Left lung (tissue), 10 donors: Measurements from ENCODE around the gene ECE1. TPM values are rescaled to one million over a fixed set of nuclear protein-coding genes. Genes with fewer than 3 reads are reported as not detected.

ENCODE experiments used
- ATAC-seq: fragments of 200-7000 bp; cut with Tn5 transposase; one replicate; pipeline ENCODE4 v1.9.1; 2020; ENCODE audit warnings: moderate library complexity
- DNase-seq, 4 donors: peaks; one replicate each; pipeline ENCODE4 v3.0.0-alpha.2; 2013 to 2020
- H3K27ac ChIP-seq, 2 donors: fragments of 200-600 bp; sonication (generic) in 1 of 2; one replicate each; pipeline versions ENCODE4 v1.5.0 to v1.8.0; 2020 to 2021
- H3K27me3 ChIP-seq, 2 donors: fragments of 200-600 bp; sonication (generic) in 1 of 2; one replicate each; pipeline versions ENCODE4 v1.5.0 to v1.8.0; 2020 to 2021
- H3K36me3 ChIP-seq, 2 donors: fragments of 200-600 bp; sonication (generic) in 1 of 2; one replicate each; pipeline versions ENCODE4 v1.5.0 to v1.8.0; 2020 to 2021
- H3K4me1 ChIP-seq, 2 donors: fragments of 200-600 bp; one replicate each; pipeline ENCODE4 v1.8.0; 2021
- H3K4me3 ChIP-seq, 2 donors: fragments of 200-600 bp; sonication (generic) in 1 of 2; one replicate each; pipeline versions ENCODE4 v1.5.0 to v1.8.0; 2020 to 2021; ENCODE audit warnings: mild to moderate bottlenecking in 1 of 2
- H3K9me3 ChIP-seq, 2 donors: fragments of 200-600 bp; sonication (generic) in 1 of 2; one replicate each; pipeline versions ENCODE4 v1.5.0 to v1.8.0; 2020 to 2021
- CTCF ChIP-seq, 2 donors: fragments of 200-600 bp; sonication (generic) in 1 of 2; IDR thresholded peaks; one replicate each; pipeline versions ENCODE4 v1.5.0 to v1.8.0; 2021; ENCODE audit warnings: antibody characterized with exemption in 2 of 2
- intact Hi-C, 2 donors: fragments of 100-400 bp; cut with DNase I; formaldehyde crosslinking; loops; one replicate each; pipeline versions ENCODE4 v1.11.2 to v1.14.2; 2022
- polyA plus RNA-seq, 6 donors: library from polyadenylated mRNA; unstranded; fragments of 120-200 nt; gene quantifications; one replicate each; pipeline ENCODE4 v1.2.1, GENCODE V29; 2013; ENCODE audit not compliant: insufficient read length in 6 of 6
- total RNA-seq, 2 donors: library from RNA; stranded (reverse); fragmentation: NEBNext Ultra II Directional; extraction: Animal tissue kit (Norgen Biotek cat#: 25700); gene quantifications; one replicate each; pipeline ENCODE4 v1.2.1, GENCODE V29; 2021
- donor health status: DM: no; HTN: yes; CAD: no.
- donor health status: DM: no; HTN: no; CAD: no.

ECE1 gene
- total and polyA plus RNA-seq, 8 donors: 76.7 to 107 (median 83.3) TPM

GRCh38 chr1:21298981-21299391, 8.7 kb upstream of the ECE1 start:
- H3K4me3 ChIP-seq: no peak overlapping the region
- ATAC-seq (no peak), DNase-seq (no peak)
- TF ChIP-seq CTCF (IDR thresholded peaks at IDR 0.05): no peak
- no peaks in the 10 kb centered on the region for H3K9me3 ChIP-seq
- intact Hi-C loops: no loop called here
- H3K4me1 ChIP-seq: peaks cover 7 to 61% of the 10 kb centered on the region in 2 donors
- peak overlapping the region in 1 of 2 donors; percentile 41 for H3K27ac ChIP-seq
- no peaks in the 10 kb centered on the region for H3K36me3 ChIP-seq
- no peaks in the 10 kb centered on the region for H3K27me3 ChIP-seq

GRCh38 chr1:21297975-21298374, 7.7 kb upstream of the ECE1 start:
- H3K27ac ChIP-seq: no peak overlapping the region
- H3K9me3 ChIP-seq: no peaks in the 10 kb centered on the region
- no peak for TF ChIP-seq CTCF (IDR thresholded peaks at IDR 0.05)
- peaks cover 2 to 64% of the 10 kb centered on the region in 2 donors for H3K4me1 ChIP-seq
- no peak overlapping the region for H3K4me3 ChIP-seq
- intact Hi-C loops: no loop called here
- ATAC-seq: no peak
- H3K27me3 ChIP-seq: no peaks in the 10 kb centered on the region
- no peaks in the 10 kb centered on the region for H3K36me3 ChIP-seq
- DNase-seq: no peak

- no peak for DNase-seq
- Histone ChIP-seq H3K9me3 (no peaks in the 10 kb centered on the region), H3K27ac (peak overlapping the region in 1 of 2 donors; percentile 91), H3K36me3 (no peaks in the 10 kb centered on the region), H3K27me3 (no peaks in the 10 kb centered on the region), H3K4me1 (peaks cover 0 to 70% of the 10 kb centered on the region in 2 donors), H3K4me3 (no peak overlapping the region)
- ATAC-seq: no peak
- no peak for TF ChIP-seq CTCF (IDR thresholded peaks at IDR 0.05)
- intact Hi-C loops: no loop called here
These were observed 6.5 kb upstream of the ECE1 start for GRCh38 chr1:21296509-21297354.

- peak overlapping the region; percentile 69 to 91 for H3K27ac ChIP-seq
These were observed 5.3 kb upstream of the ECE1 start for GRCh38 chr1:21295545-21295944.

More at GRCh38 chr1:21295545-21295944, 5.3 kb upstream of the ECE1 start:
- Histone ChIP-seq H3K36me3 (no peaks in the 10 kb centered on the region), H3K4me3 (no peak overlapping the region), H3K27me3 (no peaks in the 10 kb centered on the region), H3K4me1 (peaks cover 0 to 82% of the 10 kb centered on the region in 2 donors), H3K9me3 (no peaks in the 10 kb centered on the region)
- no peak for TF ChIP-seq CTCF (IDR thresholded peaks at IDR 0.05)
- ATAC-seq (no peak), DNase-seq (no peak)
- intact Hi-C loops: no loop called here
